SH-SY5Y (cell line): ENCODE results near the gene CMSS1.

Experiments
- GATA2 ChIP-seq: IDR thresholded peaks from 2 replicates; pipeline ENCODE4 v1.6.1; 2011; ENCODE audit warnings: mild to moderate bottlenecking, low read depth, low read length
- GATA3 ChIP-seq: IDR thresholded peaks from 2 replicates; pipeline ENCODE4 v1.6.1; 2011; ENCODE audit warnings: low read depth, mild to moderate bottlenecking, low read length, moderate library complexity

DNA sequence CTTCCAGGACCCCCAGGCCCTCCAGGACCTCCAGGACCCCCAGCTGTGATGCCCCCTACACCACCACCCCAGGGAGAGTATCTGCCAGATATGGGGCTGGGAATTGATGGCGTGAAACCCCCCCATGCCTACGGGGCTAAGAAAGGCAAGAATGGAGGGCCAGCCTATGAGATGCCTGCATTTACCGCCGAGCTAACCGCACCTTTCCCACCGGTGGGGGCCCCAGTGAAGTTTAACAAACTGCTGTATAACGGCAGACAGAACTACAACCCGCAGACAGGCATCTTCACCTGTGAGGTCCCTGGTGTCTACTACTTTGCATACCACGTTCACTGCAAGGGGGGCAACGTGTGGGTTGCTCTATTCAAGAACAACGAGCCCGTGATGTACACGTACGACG lies 22.1 kb upstream of the CMSS1 start:
- TF ChIP-seq GATA3, result no peak
- TF ChIP-seq GATA2, result no peak
